Caco-2 (cell line): Measurements from ENCODE around the gene SLC18B1. TPM values are rescaled to one million over a fixed set of nuclear protein-coding genes. Genes with fewer than 3 reads are reported as not detected.

Source experiments
- BruUV-seq: library from RNA; stranded (reverse); fragments of 400-500 nt; replicated peaks from 2 replicates; lab custom pipeline; 2021; lab: Mats Ljungman, UMichigan
- CTCF ChIA-PET: fragments of 300-600 bp; sonication (Branson Sonifier 250); formaldehyde crosslinking; loops from one replicate; lab custom pipeline; 2022; ENCODE audit warnings: antibody characterized with exemption; lab: Charles Lee
- POLR2A ChIA-PET: fragments of 300-600 bp; sonication (Branson Sonifier 250); formaldehyde crosslinking; loops from one replicate; lab custom pipeline; 2022; ENCODE audit warnings: antibody characterized with exemption; lab: Charles Lee
- DNase-seq, 2 experiments: peaks; one replicate each; pipeline versions ENCODE4 v3.0.0 to v3.0.0-alpha.2; 2020 to 2022
- H3K27me3 ChIP-seq: replicated peaks from 2 replicates; pipeline ENCODE4 v1.6.0; 2011; ENCODE audit warnings: low read length; ENCODE audit not compliant: control insufficient read depth, insufficient read depth
- H3K36me3 ChIP-seq: 2 replicates; pipeline ENCODE4 v1.5.1; 2011; ENCODE audit warnings: low read length; ENCODE audit not compliant: control insufficient read depth, insufficient read depth
- H3K4me1 ChIP-seq: fragments of 250-450 bp; sonication (Bioruptor Pico); 2 replicates; pipeline ENCODE4 v1.5.1; 2020; ENCODE audit warnings: mild to moderate bottlenecking
- H3K4me3 ChIP-seq: 2 replicates; pipeline ENCODE4 v1.5.1; 2011; ENCODE audit warnings: low read depth, mild to moderate bottlenecking, control low read depth, low read length
- H3K9me3 ChIP-seq: fragments of 250-450 bp; sonication (Bioruptor Pico); 2 replicates; pipeline ENCODE4 v1.5.1; 2020; ENCODE audit warnings: mild to moderate bottlenecking, moderate library complexity
- H3K27ac Mint-ChIP-seq: one replicate; pipeline ENCODE4 v1.8.0; 2022; ENCODE audit warnings: mixed read lengths; ENCODE audit not compliant: unreplicated experiment
- H3K27me3 Mint-ChIP-seq: one replicate; pipeline ENCODE4 v1.8.0; 2022; ENCODE audit warnings: mixed read lengths; ENCODE audit not compliant: insufficient read depth, unreplicated experiment
- H3K36me3 Mint-ChIP-seq: one replicate; pipeline ENCODE4 v1.8.0; 2022; ENCODE audit warnings: mild to moderate bottlenecking, mixed read lengths; ENCODE audit not compliant: insufficient read depth, unreplicated experiment
- H3K4me1 Mint-ChIP-seq: one replicate; pipeline ENCODE4 v1.8.0; 2022; ENCODE audit warnings: low read depth, mixed read lengths; ENCODE audit not compliant: unreplicated experiment
- H3K4me3 Mint-ChIP-seq: one replicate; pipeline ENCODE4 v1.8.0; 2022; ENCODE audit warnings: mild to moderate bottlenecking, moderate library complexity, mixed read lengths; ENCODE audit not compliant: unreplicated experiment
- H3K9me3 Mint-ChIP-seq: one replicate; pipeline ENCODE4 v1.8.0; 2022; ENCODE audit warnings: mixed read lengths; ENCODE audit not compliant: unreplicated experiment
- CTCF ChIP-seq, 2 experiments: fragments of 200-600 bp in 1 of 2; IDR thresholded peaks; 1 replicate in 1 of 2; 2 replicates in 1 of 2; pipeline versions ENCODE4 v1.5.1 to v1.8.0; 2011 to 2022; ENCODE audit warnings: antibody characterized with exemption in 1 of 2, control low read depth in 1 of 2, inconsistent platforms in 1 of 2, low read depth in 1 of 2, low read length in 1 of 2, mild to moderate bottlenecking in 1 of 2, moderate library complexity in 1 of 2; ENCODE audit not compliant: insufficient read depth in 1 of 2, severe bottlenecking in 1 of 2, unreplicated experiment in 1 of 2
- intact Hi-C: fragments of 100-400 bp; cut with micrococcal nuclease; formaldehyde crosslinking; loops from one replicate; pipeline ENCODE4 v1.10.0; 2022; ENCODE audit not compliant: unreplicated experiment
- total RNA-seq: library from RNA; stranded (reverse); gene quantifications from 2 replicates; pipeline ENCODE4 v1.2.3, GENCODE V29; 2022

SLC18B1 gene
- total RNA-seq, 1 experiment from 2014 or later = 7.8 TPM

GRCh38 chr6:132818404-132819359 is 20.2 kb upstream of the SLC18B1 start:
- no peak overlapping the region for H3K4me3 ChIP-seq

DNA sequence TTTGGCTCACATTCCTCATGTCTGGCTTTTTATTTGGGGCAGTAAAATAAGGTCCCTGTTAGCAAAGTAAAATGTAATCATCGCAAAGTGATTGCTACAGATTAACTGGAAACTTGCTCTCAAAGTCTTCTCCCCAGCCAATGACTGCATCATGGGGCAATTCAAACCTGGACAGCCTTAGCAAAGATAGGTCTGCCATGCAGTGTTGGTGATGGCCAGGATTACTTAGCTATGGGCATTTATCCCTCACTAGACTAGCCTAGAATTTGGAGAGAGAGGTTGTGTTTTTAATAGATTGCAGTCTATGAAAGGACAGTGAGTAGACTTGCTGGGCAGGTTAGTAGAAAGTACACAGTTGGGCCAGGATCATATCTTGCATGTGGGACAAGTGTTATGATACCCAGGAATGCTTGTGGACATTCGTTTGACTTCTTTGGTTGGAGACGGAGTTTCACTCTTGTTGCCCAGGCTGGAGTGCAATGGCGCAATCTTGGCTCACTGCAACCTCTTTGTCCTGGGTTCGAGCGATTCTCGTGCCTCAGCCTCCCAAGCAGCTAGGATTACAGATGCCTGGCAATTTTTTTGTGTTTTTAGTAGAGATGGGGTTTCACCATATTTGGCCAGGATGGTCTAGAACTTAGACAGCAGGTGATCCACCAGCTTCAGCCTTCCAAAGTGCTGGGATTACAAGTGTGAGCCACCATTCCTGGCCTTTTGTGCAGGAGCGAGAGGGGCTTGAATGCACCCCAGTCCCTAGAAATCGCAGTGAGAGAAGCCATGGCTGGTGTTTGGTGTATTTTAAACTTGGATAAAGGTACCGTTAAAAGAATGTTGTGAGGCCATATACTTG is 19.3 kb upstream of the SLC18B1 start:
- H3K36me3 ChIP-seq = peaks cover 14% of the 10 kb centered on the region
- Mint-ChIP-seq H3K4me1 (peaks cover 21% of the 10 kb centered on the region), H3K36me3 (peaks cover 92% of the 10 kb centered on the region), H3K27ac (no peak overlapping the region), H3K27me3 (no peaks in the 10 kb centered on the region), H3K9me3 (no peaks in the 10 kb centered on the region), H3K4me3 (no peak overlapping the region)
- DNase-seq = no peak
- no TSS peak for BruUV-seq
- CTCF ChIA-PET = no interaction called here
- no peaks in the 10 kb centered on the region for H3K27me3 ChIP-seq
- no peaks in the 10 kb centered on the region for H3K9me3 ChIP-seq
- intact Hi-C loops = no loop called here
- POLR2A ChIA-PET = interaction anchor here (0.5 kb wide), 1 partner anchor 68 kb away, joined by 3 read pairs; no protein-coding TSS in a partner anchor
- no peaks in the 10 kb centered on the region; the same call in 1 of the 2 replicates for H3K4me1 ChIP-seq
- no peak for TF ChIP-seq CTCF (IDR thresholded peaks at IDR 0.05; ENCODE audit: insufficient read depth in 1 of 2, low read depth in 1 of 2, low read length in 1 of 2, severe bottlenecking in 1 of 2, unreplicated experiment in 1 of 2)
- H3K4me3 ChIP-seq = no peak overlapping the region

More at GRCh38 chr6:132818404-132819359, 20.2 kb upstream of the SLC18B1 start:
- ChIA-PET POLR2A (interaction anchor here (0.5 kb wide), 1 partner anchor 68 kb away, joined by 3 read pairs; no protein-coding TSS in a partner anchor), CTCF (no interaction called here)
- Mint-ChIP-seq H3K4me1 (peaks cover 17% of the 10 kb centered on the region), H3K4me3 (peak overlapping the region; percentile 34), H3K27me3 (no peaks in the 10 kb centered on the region), H3K27ac (peak overlapping the region; percentile 56), H3K36me3 (peaks cover 83% of the 10 kb centered on the region), H3K9me3 (no peaks in the 10 kb centered on the region)
- H3K27me3 ChIP-seq = no peaks in the 10 kb centered on the region
- H3K36me3 ChIP-seq = peaks cover 14% of the 10 kb centered on the region
- intact Hi-C loops = no loop called here
- H3K4me1 ChIP-seq = no peaks in the 10 kb centered on the region; the same call in 1 of the 2 replicates
- no TSS peak for BruUV-seq
- no peak for TF ChIP-seq CTCF (IDR thresholded peaks at IDR 0.05; ENCODE audit: insufficient read depth in 1 of 2, low read depth in 1 of 2, low read length in 1 of 2, severe bottlenecking in 1 of 2, unreplicated experiment in 1 of 2)
- no peaks in the 10 kb centered on the region for H3K9me3 ChIP-seq
- no peak for DNase-seq

DNA sequence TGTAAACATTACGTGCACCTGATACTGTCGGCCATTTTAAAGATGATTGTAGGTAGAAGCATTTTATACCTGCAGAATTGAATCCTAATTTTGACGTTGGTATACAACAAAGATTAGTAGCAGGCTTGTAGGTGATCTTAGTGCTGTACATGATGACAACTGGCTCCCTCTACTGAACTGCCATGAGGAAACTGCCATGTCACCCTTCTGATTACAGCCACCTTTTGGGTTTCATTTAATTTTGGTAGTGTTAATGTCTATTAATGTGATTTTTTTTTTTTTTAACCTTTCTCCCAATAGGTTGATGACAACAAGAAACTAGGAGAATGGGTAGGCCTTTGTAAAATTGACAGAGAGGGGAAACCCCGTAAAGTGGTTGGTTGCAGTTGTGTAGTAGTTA is 18.2 kb upstream of the SLC18B1 start:
- Mint-ChIP-seq H3K4me1 (peaks cover 22% of the 10 kb centered on the region), H3K4me3 (peak overlapping the region; percentile 97), H3K9me3 (no peaks in the 10 kb centered on the region), H3K36me3 (peaks cover 89% of the 10 kb centered on the region), H3K27me3 (no peaks in the 10 kb centered on the region), H3K27ac (no peak overlapping the region)
- peaks cover 14% of the 10 kb centered on the region for H3K36me3 ChIP-seq
- CTCF ChIA-PET = no interaction called here
- BruUV-seq = no TSS peak
- DNase-seq = no peak
- peaks cover 5% of the 10 kb centered on the region; the same call in 1 of the 2 replicates for H3K4me1 ChIP-seq
- H3K27me3 ChIP-seq = no peaks in the 10 kb centered on the region
- TF ChIP-seq CTCF (IDR thresholded peaks at IDR 0.05; ENCODE audit: insufficient read depth in 1 of 2, low read depth in 1 of 2, low read length in 1 of 2, severe bottlenecking in 1 of 2, unreplicated experiment in 1 of 2) = no peak
- H3K4me3 ChIP-seq = no peak overlapping the region; the same call in 1 of the 2 replicates
- intact Hi-C loops = no loop called here
- POLR2A ChIA-PET = no interaction called here
- H3K9me3 ChIP-seq = no peaks in the 10 kb centered on the region
